GM23338 (cell line): Measurements from ENCODE around the gene TGFBR1.

Experiments used
- CREB1 ChIP-seq: fragments of 250-450 bp; sonication (Bioruptor Pico); IDR thresholded peaks from 2 replicates; pipeline ENCODE4 v1.5.0; 2020; ENCODE audit warnings: low read depth, mild to moderate bottlenecking, moderate library complexity
- CTCF ChIP-seq, 2 experiments: fragments of 200-600 bp in 1 of 2; sonication (generic) in 1 of 2; conservative IDR thresholded peaks; 2 replicates each; pipeline versions ENCODE4 v1.5.1 to v1.6.1; 2016 to 2017; ENCODE audit warnings: antibody characterized with exemption in 2 of 2, low read depth in 2 of 2, mild to moderate bottlenecking in 2 of 2, moderate library complexity in 1 of 2
- EZH2 ChIP-seq: fragments of 200-600 bp; sonication (generic); IDR thresholded peaks from one replicate; pipeline ENCODE4 v1.8.0; 2017; ENCODE audit warnings: antibody characterized with exemption, mild to moderate bottlenecking, low read depth; ENCODE audit not compliant: unreplicated experiment
- POLR2AphosphoS5 ChIP-seq: IDR thresholded peaks from 2 replicates; pipeline ENCODE4 v1.6.1; 2016; ENCODE audit warnings: antibody characterized with exemption, low read depth

- TF ChIP-seq CTCF (conservative IDR thresholded peaks at IDR 0.05; ENCODE audit: low read depth in 2 of 2) (no peak), CREB1 (CRISPR knock-in tag) (no peak), EZH2 (no peak), POLR2AphosphoS5 (no peak)
Observed at GRCh38 chr9:99166149-99166548, 61.2 kb downstream of the TGFBR1 start.
